H9 (cell line): ENCODE results near the gene TCF23. TPM values are rescaled to one million over a fixed set of nuclear protein-coding genes. Genes with fewer than 3 reads are reported as not detected.
A peak's percentile ranks its signal among the peaks of the same experiment; 100 is the strongest.

Source experiments
- DNase-seq: peaks from one replicate; pipeline ENCODE4 v3.0.0-alpha.2; 2017
- H2AFZ ChIP-seq: one replicate; pipeline ENCODE4 v1.6.1; 2013; ENCODE audit warnings: mild to moderate bottlenecking, low read length, control low read depth, moderate library complexity
- H2AK5ac ChIP-seq: 2 replicates; pipeline ENCODE4 v1.6.1; 2013; ENCODE audit warnings: low read length, control low read depth, mixed read lengths; ENCODE audit not compliant: insufficient read length
- H2BK120ac ChIP-seq: one replicate; pipeline ENCODE4 v1.6.1; 2013; ENCODE audit warnings: low read depth, mild to moderate bottlenecking, low read length, control low read depth, inconsistent platforms; ENCODE audit not compliant: poor library complexity, severe bottlenecking
- H2BK12ac ChIP-seq: 2 replicates; pipeline ENCODE4 v1.6.1; 2013; ENCODE audit warnings: low read length, control low read depth, mixed read lengths, low read depth; ENCODE audit not compliant: insufficient read length
- H2BK15ac ChIP-seq: 2 replicates; pipeline ENCODE4 v1.6.1; 2013; ENCODE audit warnings: low read depth, low read length, control low read depth
- H2BK20ac ChIP-seq: one replicate; pipeline ENCODE4 v1.6.1; 2013; ENCODE audit warnings: low read depth, mild to moderate bottlenecking, low read length, control low read depth, inconsistent platforms; ENCODE audit not compliant: poor library complexity, severe bottlenecking
- H2BK5ac ChIP-seq: 2 replicates; pipeline ENCODE4 v1.6.1; 2013; ENCODE audit warnings: low read length, control low read depth, mixed read lengths; ENCODE audit not compliant: insufficient read length
- H3K14ac ChIP-seq: 2 replicates; pipeline ENCODE4 v1.6.1; 2013; ENCODE audit warnings: low read length, control low read depth; ENCODE audit not compliant: insufficient read depth
- H3K18ac ChIP-seq: 2 replicates; pipeline ENCODE4 v1.6.1; 2013; ENCODE audit warnings: low read depth, mild to moderate bottlenecking, mixed read lengths, low read length, control low read depth; ENCODE audit not compliant: insufficient read length
- H3K23ac ChIP-seq: 2 replicates; pipeline ENCODE4 v1.6.1; 2013; ENCODE audit warnings: low read length, control low read depth, mixed read lengths, low read depth; ENCODE audit not compliant: insufficient read length
- H3K23me2 ChIP-seq: 2 replicates; pipeline ENCODE4 v1.6.1; 2013; ENCODE audit warnings: low read depth, mild to moderate bottlenecking, mixed read lengths, low read length, control low read depth; ENCODE audit not compliant: insufficient read length, poor library complexity, severe bottlenecking
- H3K27ac ChIP-seq: 2 replicates; pipeline ENCODE4 v1.5.1; 2013; ENCODE audit warnings: low read length, control low read depth, mixed read lengths, low read depth; ENCODE audit not compliant: insufficient read length
- H3K27me3 ChIP-seq: 2 replicates; pipeline ENCODE4 v1.6.1; 2013; ENCODE audit warnings: low read length, control low read depth, inconsistent platforms; ENCODE audit not compliant: insufficient read depth
- H3K4ac ChIP-seq: 2 replicates; pipeline ENCODE4 v1.6.1; 2013; ENCODE audit warnings: low read depth, mild to moderate bottlenecking, control low read depth, inconsistent platforms, low read length, moderate library complexity
- H3K4me1 ChIP-seq: 2 replicates; pipeline ENCODE4 v1.6.1; 2013; ENCODE audit warnings: low read length, control low read depth, inconsistent platforms; ENCODE audit not compliant: insufficient read depth
- H3K4me2 ChIP-seq: 2 replicates; pipeline ENCODE4 v1.6.1; 2013; ENCODE audit warnings: low read length, control low read depth, mixed read lengths; ENCODE audit not compliant: insufficient read length, insufficient read depth
- H3K56ac ChIP-seq: 2 replicates; pipeline ENCODE4 v1.6.1; 2013; ENCODE audit warnings: low read depth, mild to moderate bottlenecking, mixed read lengths, low read length, control low read depth; ENCODE audit not compliant: insufficient read length
- H3K79me1 ChIP-seq: 2 replicates; pipeline ENCODE4 v1.6.1; 2013; ENCODE audit warnings: low read depth, mild to moderate bottlenecking, moderate library complexity, low read length, control low read depth, inconsistent platforms; ENCODE audit not compliant: insufficient read depth, poor library complexity, severe bottlenecking
- H3K79me2 ChIP-seq: 2 replicates; pipeline ENCODE4 v1.6.1; 2013; ENCODE audit warnings: low read length, control low read depth, inconsistent platforms; ENCODE audit not compliant: insufficient read depth
- H3K9ac ChIP-seq: 2 replicates; pipeline ENCODE4 v1.6.1; 2013; ENCODE audit warnings: low read length, control low read depth, mixed read lengths; ENCODE audit not compliant: insufficient read length; ENCODE audit errors: extremely low read depth
- H3K9me3 ChIP-seq: one replicate; pipeline ENCODE4 v1.6.1; 2013; ENCODE audit warnings: low read depth, low read length, inconsistent platforms; ENCODE audit not compliant: control insufficient read depth
- H3T11ph ChIP-seq: one replicate; pipeline ENCODE4 v1.6.1; 2013; ENCODE audit warnings: mild to moderate bottlenecking, low read length, control low read depth, inconsistent platforms
- H4K20me1 ChIP-seq: one replicate; pipeline ENCODE4 v1.6.1; 2013; ENCODE audit not compliant: control insufficient read depth, insufficient read length, insufficient read depth
- H4K5ac ChIP-seq: 2 replicates; pipeline ENCODE4 v1.6.1; 2013; ENCODE audit warnings: low read depth, mild to moderate bottlenecking, mixed read lengths, low read length, control low read depth; ENCODE audit not compliant: insufficient read length
- H4K8ac ChIP-seq: replicated peaks from 2 replicates; pipeline ENCODE4 v1.6.1; 2013; ENCODE audit warnings: low read length, control low read depth, mixed read lengths, low read depth; ENCODE audit not compliant: insufficient read length
- H4K91ac ChIP-seq: 2 replicates; pipeline ENCODE4 v1.6.1; 2013; ENCODE audit warnings: low read depth, mild to moderate bottlenecking, moderate library complexity, mixed read lengths, low read length, control low read depth; ENCODE audit not compliant: insufficient read length
- H3K27ac Mint-ChIP-seq, 3 experiments: 2 replicates in 2 of 3; 3 replicates in 1 of 3; pipeline ENCODE4 v1.8.0; 2020 to 2021; ENCODE audit warnings: mixed read lengths in 3 of 3, mild to moderate bottlenecking in 1 of 3, moderate library complexity in 1 of 3
- H3K27me3 Mint-ChIP-seq: 2 replicates; pipeline ENCODE4 v1.8.0; 2021; ENCODE audit warnings: low read depth, mild to moderate bottlenecking, moderate library complexity, mixed read lengths
- H3K36me3 Mint-ChIP-seq, 3 experiments: 2 replicates in 2 of 3; 3 replicates in 1 of 3; pipeline ENCODE4 v1.8.0; 2020 to 2021; ENCODE audit warnings: low read depth in 3 of 3, mixed read lengths in 3 of 3; ENCODE audit not compliant: insufficient read depth in 1 of 3
- H3K4me1 Mint-ChIP-seq, 2 experiments: 2 replicates each; pipeline ENCODE4 v1.8.0; 2020; ENCODE audit warnings: mixed read lengths in 2 of 2
- H3K4me3 Mint-ChIP-seq, 2 experiments: 2 replicates in 1 of 2; 3 replicates in 1 of 2; pipeline ENCODE4 v1.8.0; 2020 to 2021; ENCODE audit warnings: mild to moderate bottlenecking in 2 of 2, mixed read lengths in 2 of 2, moderate library complexity in 1 of 2
- H3K9me3 Mint-ChIP-seq, 2 experiments: 2 replicates in 1 of 2; 3 replicates in 1 of 2; pipeline ENCODE4 v1.8.0; 2020; ENCODE audit warnings: mild to moderate bottlenecking in 2 of 2, mixed read lengths in 2 of 2, moderate library complexity in 1 of 2
- WGBS: extraction: QIAGEN DNeasy Blood & Tissue Kit; methylation state at CpG from one replicate; pipeline ENCODE4 v1.1.7; 2013; ENCODE audit warnings: missing lambda C conversion rate, low lambda C conversion rate, mixed read lengths; ENCODE audit not compliant: insufficient read length; ENCODE audit errors: extremely low coverage; 5-methylcytosine and 5-hydroxymethylcytosine counted together
- total RNA-seq: library from RNA; stranded (reverse); gene quantifications from 2 replicates; pipeline ENCODE4 v1.2.1, GENCODE V29; 2021
- TF ChIP-seq, protein P1 (sequence below): fragments of 200-600 bp; sonication (generic); conservative IDR thresholded peaks from 3 replicates; pipeline ENCODE4 v1.8.0; 2021; ENCODE audit warnings: antibody characterized with exemption, mild to moderate bottlenecking

Gene TCF23
- total RNA-seq, 1 experiment from 2014 or later, result not detected

DNA sequence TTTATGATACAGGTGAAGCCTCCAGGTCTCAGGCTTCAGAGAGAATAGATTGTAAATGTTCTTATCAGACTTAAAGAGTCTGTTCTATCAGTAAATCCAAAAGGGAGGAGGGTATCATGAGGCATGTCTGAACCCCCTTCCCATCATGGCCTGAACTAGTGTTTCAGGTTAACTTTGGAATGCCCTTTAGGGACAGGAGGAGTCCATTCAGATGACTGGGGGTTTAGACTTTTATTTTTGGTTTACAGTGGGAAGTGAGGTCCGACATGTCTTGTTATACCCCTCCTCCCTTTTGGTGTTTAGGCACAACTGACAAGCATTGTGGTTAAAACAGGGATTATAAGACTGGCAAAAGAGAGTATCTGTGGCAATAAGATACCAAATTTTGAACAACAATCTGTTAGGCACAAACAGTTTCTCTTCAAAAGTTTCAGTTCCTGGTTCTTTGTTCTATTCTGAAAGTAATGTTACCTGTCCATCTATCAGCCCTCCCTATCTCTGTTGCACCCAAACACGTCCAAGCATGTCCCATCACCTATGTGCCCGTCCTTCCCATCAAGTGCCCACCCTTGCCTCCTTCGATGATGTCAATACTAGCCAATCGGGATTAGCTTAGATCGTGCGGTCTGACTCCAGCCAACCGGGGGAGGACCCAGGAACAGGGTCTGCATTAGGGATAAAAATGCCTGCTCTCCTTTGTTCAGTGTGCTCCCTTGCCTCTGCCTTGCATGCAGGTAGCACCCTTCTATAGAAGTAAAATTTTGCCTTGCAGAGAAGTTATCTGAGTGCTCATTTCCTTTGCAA lies 16.4 kb downstream of the TCF23 start:
- no peak overlapping the region for H2BK20ac ChIP-seq
- no peak overlapping the region for H3K4me3 Mint-ChIP-seq

More for the DNA sequence above, 16.4 kb downstream of the TCF23 start:
- no peaks in the 10 kb centered on the region for H3K23me2 ChIP-seq
- H3K23ac ChIP-seq, result no peak overlapping the region
- H2BK12ac ChIP-seq, result no peak overlapping the region
- no peak overlapping the region for H3K9ac ChIP-seq
- H2BK5ac ChIP-seq, result no peak overlapping the region
- TF ChIP-seq, protein P1, sequence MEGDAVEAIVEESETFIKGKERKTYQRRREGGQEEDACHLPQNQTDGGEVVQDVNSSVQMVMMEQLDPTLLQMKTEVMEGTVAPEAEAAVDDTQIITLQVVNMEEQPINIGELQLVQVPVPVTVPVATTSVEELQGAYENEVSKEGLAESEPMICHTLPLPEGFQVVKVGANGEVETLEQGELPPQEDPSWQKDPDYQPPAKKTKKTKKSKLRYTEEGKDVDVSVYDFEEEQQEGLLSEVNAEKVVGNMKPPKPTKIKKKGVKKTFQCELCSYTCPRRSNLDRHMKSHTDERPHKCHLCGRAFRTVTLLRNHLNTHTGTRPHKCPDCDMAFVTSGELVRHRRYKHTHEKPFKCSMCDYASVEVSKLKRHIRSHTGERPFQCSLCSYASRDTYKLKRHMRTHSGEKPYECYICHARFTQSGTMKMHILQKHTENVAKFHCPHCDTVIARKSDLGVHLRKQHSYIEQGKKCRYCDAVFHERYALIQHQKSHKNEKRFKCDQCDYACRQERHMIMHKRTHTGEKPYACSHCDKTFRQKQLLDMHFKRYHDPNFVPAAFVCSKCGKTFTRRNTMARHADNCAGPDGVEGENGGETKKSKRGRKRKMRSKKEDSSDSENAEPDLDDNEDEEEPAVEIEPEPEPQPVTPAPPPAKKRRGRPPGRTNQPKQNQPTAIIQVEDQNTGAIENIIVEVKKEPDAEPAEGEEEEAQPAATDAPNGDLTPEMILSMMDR, result no peak
- H2BK15ac ChIP-seq, result no peak overlapping the region
- no peak overlapping the region for H2AK5ac ChIP-seq
- H3K4me1 ChIP-seq, result peaks cover 2% of the 10 kb centered on the region; the same call in 1 of the 2 replicates
- no peak overlapping the region; a peak in 1 of 7 replicates for H3K27ac Mint-ChIP-seq
- H4K91ac ChIP-seq, result no peak overlapping the region
- H3K36me3 Mint-ChIP-seq, result peaks cover 0 to 5% (median 0%) of the 10 kb centered on the region in 3 experiments; a peak in 3 of 7 replicates
- peak overlapping the region; percentile 69 for H2AFZ ChIP-seq
- H3K9me3 Mint-ChIP-seq, result peaks cover 4 to 10% of the 10 kb centered on the region in 2 experiments; a peak in 2 of 5 replicates
- H3K9me3 ChIP-seq, result no peaks in the 10 kb centered on the region
- H3K4ac ChIP-seq, result no peak overlapping the region
- no peak overlapping the region for H4K8ac ChIP-seq
- H3K79me1 ChIP-seq, result no peaks in the 10 kb centered on the region
- no peak overlapping the region for H3K18ac ChIP-seq
- DNase-seq, result peak; percentile 53
- no peak overlapping the region for H2BK120ac ChIP-seq
- no peak overlapping the region for H3K4me2 ChIP-seq
- H3K27me3 Mint-ChIP-seq, result peaks cover 3% of the 10 kb centered on the region
- no peaks in the 10 kb centered on the region for H3K79me2 ChIP-seq
- WGBS, result no CpG with 5 or more reads among the region's 8 CpGs
- no peak overlapping the region for H3K56ac ChIP-seq
- H3K27me3 ChIP-seq, result no peaks in the 10 kb centered on the region
- no peak overlapping the region for H3K14ac ChIP-seq
- H3K27ac ChIP-seq, result no peak overlapping the region
- no peak overlapping the region for H3T11ph ChIP-seq
- H4K5ac ChIP-seq, result no peak overlapping the region
- H3K4me1 Mint-ChIP-seq, result peaks cover 22 to 23% of the 10 kb centered on the region in 2 experiments
- no peaks in the 10 kb centered on the region for H4K20me1 ChIP-seq
